Stimulated activated effector memory CD8-positive, alpha-beta T cell treated with anti-CD3 and anti-CD28 coated beads, Interleukin-12 subunit alpha, Interleukin-12 subunit beta, amount 100 ng/mL, for 72 hours (primary cell): ENCODE data around the gene MPG.

Experiments
- ATAC-seq: fragments of 150-1000 bp; cut with Tn5 transposase; 2 replicates; pipeline ENCODE4 v1.10.0; 2021
- DNase-seq, 2 donors: peaks; one replicate each; pipeline ENCODE4 v3.0.0; 2021 to 2022; ENCODE audit warnings: low spot score in 2 of 2
- H3K27ac Mint-ChIP-seq: one replicate; pipeline ENCODE4 v1.8.0; 2022; ENCODE audit warnings: mild to moderate bottlenecking, mixed read lengths
- H3K36me3 Mint-ChIP-seq: one replicate; pipeline ENCODE4 v1.8.0; 2022; ENCODE audit warnings: mild to moderate bottlenecking, mixed read lengths
- H3K4me1 Mint-ChIP-seq: one replicate; pipeline ENCODE4 v1.8.0; 2022; ENCODE audit warnings: mixed read lengths
- H3K4me3 Mint-ChIP-seq: one replicate; pipeline ENCODE4 v1.8.0; 2022; ENCODE audit warnings: mild to moderate bottlenecking, mixed read lengths
- H3K9me3 Mint-ChIP-seq: one replicate; pipeline ENCODE4 v1.8.0; 2022; ENCODE audit warnings: mixed read lengths

MPG gene

DNA sequence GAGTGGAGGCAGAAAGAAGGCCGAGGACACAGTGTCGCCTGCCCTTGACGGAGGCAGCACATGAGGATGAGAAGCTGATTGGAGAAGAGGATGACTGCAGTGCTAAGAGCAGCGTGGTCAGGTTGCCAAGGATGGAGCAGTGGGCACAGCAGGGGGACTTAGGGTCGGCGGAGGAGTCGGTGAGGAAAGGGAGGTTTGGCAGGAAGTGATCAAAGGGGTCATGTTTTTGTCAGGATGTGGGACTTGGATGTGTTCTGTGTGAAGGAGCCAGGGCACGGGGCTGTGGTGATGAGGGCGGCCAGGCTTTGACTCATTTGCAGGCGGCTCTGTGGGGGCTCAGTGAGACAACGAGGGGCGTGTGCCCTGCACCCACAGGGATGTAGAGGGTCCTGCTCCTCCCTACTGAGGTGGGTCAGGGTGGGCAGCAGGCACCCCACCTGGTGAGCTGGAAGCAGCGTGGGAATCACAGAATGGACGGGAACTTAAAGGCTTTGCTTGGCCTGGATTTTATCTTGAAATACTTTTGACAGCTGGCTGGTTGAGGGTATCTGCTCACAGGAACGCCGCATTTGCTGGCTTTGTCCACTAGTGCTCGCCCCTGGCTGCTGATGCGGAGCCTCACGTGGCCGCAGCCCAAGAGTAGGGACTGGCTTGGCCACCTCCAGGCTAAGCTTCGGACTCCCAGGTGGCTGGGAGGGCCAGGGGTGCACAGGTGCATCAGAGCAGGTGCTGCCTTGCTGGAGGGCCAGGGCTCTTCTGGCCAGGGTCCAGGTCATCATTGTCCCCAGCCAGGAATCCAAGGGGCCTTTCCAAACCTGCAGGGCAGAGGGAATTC, 6.0 kb downstream of the MPG start:
- DNase-seq (no peak), ATAC-seq (peak; percentile 39)
- peaks cover 82% of the 10 kb centered on the region for H3K36me3 Mint-ChIP-seq
- H3K9me3 Mint-ChIP-seq, result no peaks in the 10 kb centered on the region
- peak overlapping the region; percentile 88 for H3K27ac Mint-ChIP-seq
- H3K4me1 Mint-ChIP-seq, result peaks cover 46% of the 10 kb centered on the region
- peak overlapping the region; percentile 48 for H3K4me3 Mint-ChIP-seq

DNA sequence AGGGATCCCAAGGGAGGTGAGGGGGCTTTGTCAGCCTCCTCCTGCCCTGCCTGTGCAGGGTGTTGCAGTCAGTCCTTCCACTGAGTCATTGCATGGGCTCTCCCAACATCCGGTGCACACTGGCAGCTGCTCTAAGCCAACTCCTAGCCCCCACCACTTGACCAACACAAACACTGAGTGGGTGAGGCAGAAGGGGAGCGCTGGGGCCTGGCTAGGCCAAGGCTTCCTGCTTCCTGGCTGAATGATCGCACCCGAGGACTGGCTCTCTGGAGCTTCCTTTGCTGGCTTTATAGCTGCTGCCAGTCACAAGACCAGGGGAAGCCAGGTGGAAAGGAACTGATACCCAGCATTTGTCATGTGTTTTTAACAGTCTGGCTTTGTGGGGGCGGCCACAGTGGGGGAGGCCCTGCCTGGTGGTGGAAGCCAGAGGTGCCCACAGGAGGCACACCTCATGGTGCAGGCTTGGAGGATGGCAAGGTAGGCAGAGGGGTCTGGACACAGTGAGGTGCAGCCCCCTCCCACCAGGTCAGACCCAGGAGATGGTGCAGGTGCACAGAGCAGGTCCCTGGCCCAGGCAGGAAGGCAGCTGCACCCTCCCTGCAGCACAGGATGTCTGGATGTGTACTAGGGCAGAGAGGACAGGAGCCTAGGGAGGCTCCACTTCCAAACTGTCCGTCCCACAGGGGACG, 6.8 kb downstream of the MPG start:
- H3K4me1 Mint-ChIP-seq, result peaks cover 37% of the 10 kb centered on the region
- no peaks in the 10 kb centered on the region for H3K9me3 Mint-ChIP-seq
- peaks cover 77% of the 10 kb centered on the region for H3K36me3 Mint-ChIP-seq
- peak overlapping the region; percentile 48 for H3K4me3 Mint-ChIP-seq
- DNase-seq, result peak; percentile 56 to 81
- peak; percentile 95 for ATAC-seq
- H3K27ac Mint-ChIP-seq, result peak overlapping the region; percentile 88

DNA sequence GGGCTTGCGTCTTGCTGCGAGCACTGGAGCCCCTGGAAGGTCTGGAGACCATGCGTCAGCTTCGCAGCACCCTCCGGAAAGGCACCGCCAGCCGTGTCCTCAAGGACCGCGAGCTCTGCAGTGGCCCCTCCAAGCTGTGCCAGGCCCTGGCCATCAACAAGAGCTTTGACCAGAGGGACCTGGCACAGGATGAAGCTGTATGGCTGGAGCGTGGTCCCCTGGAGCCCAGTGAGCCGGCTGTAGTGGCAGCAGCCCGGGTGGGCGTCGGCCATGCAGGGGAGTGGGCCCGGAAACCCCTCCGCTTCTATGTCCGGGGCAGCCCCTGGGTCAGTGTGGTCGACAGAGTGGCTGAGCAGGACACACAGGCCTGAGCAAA, 7.4 kb downstream of the MPG start:
- ATAC-seq (no peak), DNase-seq (no peak)
- H3K4me1 Mint-ChIP-seq, result peaks cover 35% of the 10 kb centered on the region
- peak overlapping the region; percentile 48 for H3K4me3 Mint-ChIP-seq
- peaks cover 77% of the 10 kb centered on the region for H3K36me3 Mint-ChIP-seq
- H3K9me3 Mint-ChIP-seq, result no peaks in the 10 kb centered on the region
- peak overlapping the region; percentile 88 for H3K27ac Mint-ChIP-seq

DNA sequence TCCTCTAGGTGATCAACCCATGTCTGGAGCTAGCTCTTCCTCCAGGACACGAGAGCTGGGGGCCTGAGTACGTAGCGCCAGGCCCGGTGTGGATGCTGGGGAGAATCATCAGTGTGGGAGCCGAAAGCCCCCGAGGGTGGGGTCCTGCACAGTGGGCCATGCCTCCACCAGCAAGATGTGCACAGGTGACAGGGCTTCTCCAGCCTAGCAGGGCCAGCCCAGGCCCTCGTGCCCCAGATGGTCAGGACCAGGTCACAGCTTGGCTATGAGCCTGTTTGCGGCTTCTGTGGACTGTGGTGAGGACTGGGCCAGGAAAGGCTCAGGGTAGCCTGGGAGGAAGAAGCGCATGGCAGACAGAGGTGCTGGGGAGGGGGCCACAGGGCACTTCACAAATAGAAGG, 7.8 kb downstream of the MPG start:
- Mint-ChIP-seq H3K4me3 (no peak overlapping the region), H3K27ac (peak overlapping the region; percentile 74), H3K4me1 (peaks cover 35% of the 10 kb centered on the region), H3K36me3 (peaks cover 77% of the 10 kb centered on the region), H3K9me3 (no peaks in the 10 kb centered on the region)
- ATAC-seq (no peak), DNase-seq (no peak)

DNA sequence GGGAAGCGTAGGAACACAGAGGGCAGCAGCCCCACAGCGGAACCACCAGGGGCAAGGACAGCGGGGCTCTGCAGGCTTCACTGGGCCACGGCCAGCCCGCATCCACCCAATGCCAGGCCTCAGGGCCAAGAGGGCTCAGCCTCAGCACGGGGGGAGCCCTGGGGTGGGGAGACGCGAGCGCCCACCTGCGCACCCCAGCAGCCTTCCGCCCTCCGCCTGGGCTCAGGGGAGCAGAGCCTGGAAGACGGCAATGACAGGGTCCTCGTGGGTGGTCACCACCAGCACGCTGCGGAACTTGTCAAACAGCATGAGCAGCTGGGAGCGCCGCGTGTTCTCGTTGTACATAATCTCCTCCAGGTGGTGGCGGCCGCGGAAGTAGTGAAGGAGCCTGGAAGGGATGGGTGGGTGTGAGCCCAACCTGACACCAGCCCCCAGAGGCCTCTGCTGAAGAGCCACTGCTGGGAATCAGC, 8.5 kb downstream of the MPG start:
- no peaks in the 10 kb centered on the region for H3K9me3 Mint-ChIP-seq
- no peak for DNase-seq
- H3K36me3 Mint-ChIP-seq, result peaks cover 75% of the 10 kb centered on the region
- H3K4me1 Mint-ChIP-seq, result peaks cover 35% of the 10 kb centered on the region
- no peak for ATAC-seq
- H3K27ac Mint-ChIP-seq, result peak overlapping the region; percentile 74
- no peak overlapping the region for H3K4me3 Mint-ChIP-seq

DNA sequence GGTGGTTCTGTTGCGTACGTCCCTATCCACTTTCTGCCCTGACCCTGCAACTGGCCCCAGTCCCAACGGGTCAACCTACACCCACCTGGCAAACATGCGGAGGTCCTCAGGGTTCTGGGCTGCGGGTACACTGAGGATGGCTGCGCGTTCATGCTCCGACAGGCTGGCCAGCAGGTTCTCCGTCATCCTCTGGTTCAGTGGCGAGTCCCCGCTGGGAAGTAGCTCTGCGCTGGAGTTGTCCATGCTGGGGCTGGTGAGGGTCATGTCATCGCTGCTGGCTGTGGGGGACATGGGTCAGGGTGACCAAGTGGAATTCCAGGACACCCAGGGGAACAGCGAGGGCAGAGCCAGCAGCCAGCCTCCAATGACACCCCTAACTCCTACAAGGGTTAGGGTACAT, 10.6 kb downstream of the MPG start:
- Mint-ChIP-seq H3K4me1 (peaks cover 23% of the 10 kb centered on the region), H3K36me3 (peaks cover 77% of the 10 kb centered on the region), H3K4me3 (no peak overlapping the region), H3K9me3 (no peaks in the 10 kb centered on the region), H3K27ac (no peak overlapping the region)
- ATAC-seq (no peak), DNase-seq (no peak)

DNA sequence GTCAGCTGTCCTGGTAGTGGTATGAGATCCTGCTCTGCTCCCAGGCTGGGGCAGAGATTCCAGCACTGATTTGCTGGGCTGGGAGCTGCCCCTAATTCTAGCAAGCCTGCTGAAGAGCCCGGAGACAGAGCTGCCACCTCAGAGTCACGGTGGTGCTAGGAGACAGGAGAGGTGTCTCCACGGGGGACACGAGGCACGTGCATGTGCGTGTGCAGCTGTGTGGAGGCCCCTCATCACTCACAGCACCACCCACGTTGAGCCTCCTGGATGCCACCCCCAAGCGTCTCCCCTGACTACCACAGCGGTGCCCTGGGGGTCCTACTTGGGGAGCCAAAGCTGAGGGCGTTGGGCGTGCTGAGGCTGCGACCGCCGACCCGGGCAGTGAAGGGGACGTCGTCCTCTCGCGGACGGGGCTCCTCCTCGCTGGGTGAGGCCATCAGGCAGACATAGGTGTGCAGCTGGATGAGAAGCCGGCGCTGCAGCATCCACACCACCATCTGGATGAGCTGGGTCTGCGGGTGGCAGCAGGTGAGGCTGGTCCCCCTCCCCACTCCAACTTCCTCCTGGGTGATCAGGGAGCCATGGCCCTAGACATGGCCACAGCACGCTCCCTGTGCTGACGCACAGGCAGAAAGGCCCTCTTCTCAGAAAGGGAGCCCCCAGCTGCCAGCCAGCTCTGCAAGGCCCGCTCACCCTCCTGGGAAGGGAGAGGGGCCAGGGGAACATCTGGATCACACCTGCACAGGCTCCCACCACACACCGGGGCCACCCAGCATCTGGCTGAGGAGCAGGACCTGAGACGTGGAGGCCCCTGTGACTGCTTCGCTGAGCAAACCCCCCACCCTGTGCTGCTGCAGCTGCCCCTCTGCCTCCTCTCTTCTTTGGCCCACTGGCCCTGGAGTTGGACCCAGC, 11.6 kb downstream of the MPG start:
- DNase-seq (no peak), ATAC-seq (no peak)
- Mint-ChIP-seq H3K27ac (no peak overlapping the region), H3K36me3 (peaks cover 70% of the 10 kb centered on the region), H3K9me3 (no peaks in the 10 kb centered on the region), H3K4me1 (peaks cover 12% of the 10 kb centered on the region), H3K4me3 (no peak overlapping the region)

DNA sequence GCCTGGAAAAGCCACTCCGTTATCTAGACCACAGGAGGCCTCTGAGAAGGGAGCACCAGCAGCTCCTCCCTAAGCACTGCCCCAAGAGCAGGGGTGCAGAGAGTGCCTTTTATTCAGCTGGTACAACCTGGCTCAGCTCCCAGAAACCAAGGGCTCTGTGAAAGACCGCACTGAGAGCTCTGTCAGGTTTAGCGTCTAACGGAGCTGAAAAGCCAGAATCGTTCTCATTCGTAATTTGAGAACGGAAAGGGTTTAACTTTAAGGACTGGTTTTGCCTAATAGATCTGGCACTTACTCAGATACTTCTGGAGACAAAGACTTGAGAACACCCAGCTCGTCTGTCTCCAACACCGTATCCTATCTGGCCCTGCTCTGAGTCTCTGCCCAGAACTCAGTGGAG, 13.5 kb downstream of the MPG start:
- DNase-seq (no peak), ATAC-seq (no peak)
- Mint-ChIP-seq H3K4me1 (no peaks in the 10 kb centered on the region), H3K27ac (no peak overlapping the region), H3K9me3 (no peaks in the 10 kb centered on the region), H3K4me3 (no peak overlapping the region), H3K36me3 (peaks cover 63% of the 10 kb centered on the region)

DNA sequence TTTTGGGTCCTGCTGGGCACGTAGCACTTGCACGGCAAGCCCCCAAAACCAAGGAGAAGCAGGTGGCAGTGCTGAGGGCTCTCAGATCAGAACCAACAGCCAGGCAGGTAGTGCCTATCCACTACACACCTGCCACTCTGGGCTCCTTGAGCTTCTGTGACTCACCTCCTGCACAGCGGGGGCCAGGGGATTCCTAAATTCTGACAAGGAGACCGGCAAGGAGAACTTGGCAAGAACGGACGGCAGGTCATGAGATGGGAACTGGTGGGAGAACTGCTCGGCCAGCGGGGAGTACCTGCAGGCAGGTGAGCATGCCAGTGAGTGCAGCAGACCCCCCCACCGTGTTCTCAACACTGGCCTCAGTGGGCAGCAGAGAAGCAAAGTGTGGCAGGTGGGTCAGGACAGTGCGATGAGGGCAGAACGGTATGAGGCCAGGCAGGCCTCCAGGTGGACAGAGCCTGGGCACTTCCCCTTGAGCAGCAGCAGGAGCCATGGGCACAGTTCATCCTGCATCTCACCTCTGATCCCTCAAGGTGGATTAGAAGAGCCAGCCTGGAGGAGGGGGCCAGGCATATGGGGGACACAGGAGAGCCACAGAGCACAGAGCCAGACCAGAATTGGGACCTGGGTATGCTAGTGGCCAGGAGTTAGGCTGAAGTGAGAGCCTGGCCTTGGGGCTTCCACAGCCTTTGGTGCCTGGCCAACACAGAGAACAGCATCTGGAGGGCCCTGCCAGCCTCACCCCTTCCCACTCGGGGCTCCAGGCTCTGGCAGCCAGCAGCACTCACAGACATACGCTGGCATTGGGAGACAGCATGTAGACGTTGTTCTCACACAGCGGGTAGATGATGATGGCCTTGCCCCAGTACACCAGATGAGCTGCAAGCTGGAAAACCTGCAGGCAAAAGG, 14.7 kb downstream of the MPG start:
- DNase-seq, result no peak
- no peak for ATAC-seq
- no peak overlapping the region for H3K4me3 Mint-ChIP-seq
- H3K36me3 Mint-ChIP-seq, result peaks cover 61% of the 10 kb centered on the region
- no peaks in the 10 kb centered on the region for H3K9me3 Mint-ChIP-seq
- peaks cover 9% of the 10 kb centered on the region for H3K4me1 Mint-ChIP-seq
- H3K27ac Mint-ChIP-seq, result peak overlapping the region; percentile 26

DNA sequence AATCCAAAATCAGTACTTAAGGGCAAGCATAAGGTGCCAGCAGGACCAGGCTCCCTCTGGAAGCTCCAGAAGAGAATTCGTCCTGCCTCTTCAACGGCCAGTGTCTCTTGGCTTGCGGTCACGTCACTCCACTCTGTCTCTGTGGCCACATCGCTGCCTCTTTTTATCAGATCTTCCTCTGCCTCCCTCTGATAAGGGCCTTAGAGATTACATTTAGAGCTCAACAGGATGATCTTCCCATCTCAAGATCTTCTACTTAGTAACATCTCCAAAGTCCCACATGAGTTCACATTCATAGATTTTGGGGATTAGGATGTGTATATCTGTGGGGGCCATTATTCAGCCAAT, 16.9 kb downstream of the MPG start:
- Mint-ChIP-seq H3K27ac (no peak overlapping the region), H3K36me3 (peaks cover 63% of the 10 kb centered on the region), H3K4me3 (no peak overlapping the region), H3K9me3 (no peaks in the 10 kb centered on the region), H3K4me1 (peaks cover 11% of the 10 kb centered on the region)
- no peak for DNase-seq
- ATAC-seq, result no peak

DNA sequence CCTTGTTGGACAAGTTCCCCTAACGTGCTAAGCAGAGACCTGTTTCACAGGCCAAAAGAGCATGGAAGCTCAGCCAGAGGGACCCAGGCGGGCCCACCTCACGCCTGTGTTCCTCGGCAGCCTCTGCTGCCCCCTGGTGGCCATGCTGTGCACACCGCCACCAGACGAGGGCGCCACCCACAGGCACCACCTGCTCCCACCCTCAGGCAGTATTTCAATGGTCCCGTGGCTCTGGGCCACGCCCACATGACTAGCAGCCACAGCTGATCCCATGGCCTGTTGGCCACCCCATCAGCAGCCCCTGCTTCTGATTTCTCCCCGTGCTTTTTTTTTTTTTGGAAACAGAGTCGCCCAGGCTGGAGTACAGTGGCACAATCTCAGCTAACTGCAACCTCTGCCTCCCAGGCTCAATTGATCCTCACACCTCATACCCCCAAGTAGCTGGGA, 18.9 kb downstream of the MPG start:
- Mint-ChIP-seq H3K27ac (peak overlapping the region; percentile 83), H3K9me3 (no peaks in the 10 kb centered on the region), H3K4me1 (peaks cover 17% of the 10 kb centered on the region), H3K4me3 (no peak overlapping the region), H3K36me3 (peaks cover 70% of the 10 kb centered on the region)
- DNase-seq (peak; percentile 95 to 96), ATAC-seq (peak; percentile 93)

DNA sequence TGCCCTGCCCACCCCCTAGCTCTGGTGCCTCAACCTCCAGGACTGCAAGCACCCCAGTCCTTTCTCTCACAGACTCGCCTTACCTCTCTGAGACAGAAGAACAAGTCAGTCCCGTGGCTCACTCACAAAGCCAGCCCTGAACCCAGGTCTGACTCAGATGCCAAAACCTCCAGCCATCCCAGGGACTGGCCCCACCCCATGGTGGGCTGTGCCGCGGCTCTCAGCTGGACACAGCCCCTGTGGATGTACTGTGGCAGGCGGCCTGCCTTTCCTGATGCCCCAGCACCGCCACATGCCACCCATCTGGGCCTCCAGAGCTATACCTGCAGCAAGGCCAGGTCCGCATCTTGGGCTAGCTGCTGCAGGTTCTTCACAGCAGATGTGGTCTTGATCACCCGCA, 19.8 kb downstream of the MPG start:
- peak overlapping the region; percentile 83 for H3K27ac Mint-ChIP-seq
- no peak overlapping the region for H3K4me3 Mint-ChIP-seq
- no peak for ATAC-seq

DNA sequence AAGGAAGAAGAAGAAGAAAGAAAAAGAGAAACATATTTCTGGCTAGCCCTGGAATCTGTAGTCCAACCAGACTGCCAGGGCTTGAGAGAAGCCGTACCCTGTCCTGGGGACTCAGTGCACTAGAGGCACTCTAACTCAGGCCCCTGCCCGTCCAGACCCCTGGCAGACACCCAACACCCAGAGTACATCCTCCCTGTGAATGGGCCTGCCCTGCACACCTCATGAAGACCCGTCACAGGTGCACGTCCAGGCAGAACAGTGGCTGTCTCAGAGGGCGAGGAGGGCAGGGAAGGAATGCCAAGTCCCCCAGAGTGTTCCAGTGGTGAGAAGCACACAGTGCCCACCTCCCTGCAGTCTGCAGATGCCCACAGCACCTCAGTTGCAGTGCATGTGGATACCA, 23.0 kb downstream of the MPG start:
- Mint-ChIP-seq H3K9me3 (no peaks in the 10 kb centered on the region), H3K27ac (no peak overlapping the region), H3K36me3 (peaks cover 86% of the 10 kb centered on the region), H3K4me1 (peaks cover 22% of the 10 kb centered on the region), H3K4me3 (no peak overlapping the region)
- DNase-seq (no peak), ATAC-seq (no peak)

More for the DNA sequence above, 19.8 kb downstream of the MPG start:
- H3K9me3 Mint-ChIP-seq, result no peaks in the 10 kb centered on the region
- H3K4me1 Mint-ChIP-seq, result peaks cover 22% of the 10 kb centered on the region
- DNase-seq, result no peak
- H3K36me3 Mint-ChIP-seq, result peaks cover 70% of the 10 kb centered on the region

DNA sequence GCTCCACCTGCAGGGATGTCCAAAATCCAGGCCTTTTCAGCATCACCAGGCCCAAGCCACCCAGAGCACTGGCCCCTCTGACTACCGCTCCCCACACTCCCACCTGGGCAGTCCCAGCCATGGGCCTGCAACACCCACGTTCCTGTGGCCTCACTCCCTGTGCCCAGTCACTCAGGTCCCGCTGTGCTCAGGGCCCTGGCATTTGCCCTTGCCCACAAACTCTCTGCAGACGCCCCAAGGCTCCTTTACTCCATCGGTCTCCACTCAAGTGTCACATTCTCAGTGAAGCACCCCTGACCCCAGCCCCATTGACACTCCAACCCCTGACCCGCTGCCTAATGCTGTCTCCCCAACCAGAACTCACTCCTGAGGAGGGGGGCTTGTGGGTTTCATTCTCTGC, 23.6 kb downstream of the MPG start:
- Mint-ChIP-seq H3K9me3 (no peaks in the 10 kb centered on the region), H3K4me1 (peaks cover 22% of the 10 kb centered on the region), H3K4me3 (no peak overlapping the region), H3K27ac (no peak overlapping the region), H3K36me3 (peaks cover 90% of the 10 kb centered on the region)
- no peak for ATAC-seq
- no peak for DNase-seq
